ENCODE measurements around the gene GSTT2. TPM values are rescaled to one million over a fixed set of nuclear protein-coding genes. Genes with fewer than 3 reads are reported as not detected.
A peak's percentile ranks its signal among the peaks of the same experiment; 100 is the strongest.

GSTT2 gene
- polyA plus RNA-seq, 2 of the 4 experiments (the other 2 are of a cell fraction) = 0.14 TPM; not detected in 1

- FAIRE-seq = no peak
- H3K4me1 ChIP-seq = no peaks in the 10 kb centered on the region
- no peak for DNase-seq (ENCODE audit: low read depth in 1 of 2, low spot score in 1 of 2)
- 79% methylated on average over 10 of the region's 10 CpGs for WGBS (ENCODE audit: missing lambda C conversion rate)
- ChIA-PET CTCF (no interaction called here), POLR2A (no interaction called here)
- TF ChIP-seq CHD4 (IDR thresholded peaks at IDR 0.05; ENCODE audit: borderline replicate concordance) = no peak
- TF ChIP-seq FOSB (CRISPR knock-in tag; IDR thresholded peaks at IDR 0.05) = no peak
- no peak for TF ChIP-seq KDM5A (IDR thresholded peaks at IDR 0.05)
- TF ChIP-seq SMC3 (IDR thresholded peaks at IDR 0.05) = no peak
- no peak for TF ChIP-seq BHLHE40 (IDR thresholded peaks at IDR 0.05; ENCODE audit: low read depth, low read length)
- TF ChIP-seq NR3C1 (IDR thresholded peaks at IDR 0.05) = no peak
- TF ChIP-seq ZNF302 (CRISPR knock-in tag; IDR thresholded peaks at IDR 0.05) = no peak
- TF ChIP-seq NPAS2 (CRISPR knock-in tag; IDR thresholded peaks at IDR 0.05; ENCODE audit: borderline replicate concordance) = no peak
- TF ChIP-seq MAX (IDR thresholded peaks at IDR 0.05) = no peak
- TF ChIP-seq NFE2L2 (conservative IDR thresholded peaks at IDR 0.05; ENCODE audit: low read length) = no peak
- TF ChIP-seq REST (IDR thresholded peaks at IDR 0.05) = no peak
- no peak for TF ChIP-seq ZFP36 (IDR thresholded peaks at IDR 0.05; ENCODE audit: borderline replicate concordance, partially characterized antibody)
- no peak for TF ChIP-seq TFCP2L1 (CRISPR knock-in tag; IDR thresholded peaks at IDR 0.05)
- no peak overlapping the region for H3K4me3 ChIP-seq
- no peak overlapping the region for H3K27ac ChIP-seq
- no peak overlapping the region for H3K4me2 ChIP-seq
- H3K9me3 ChIP-seq = no peaks in the 10 kb centered on the region
- ATAC-seq = no peak
These were observed 22.3 kb downstream of the GSTT2 start for GRCh38 chr22:24002272-24002671.

GRCh38 chr22:24002851-24003250, 22.9 kb downstream of the GSTT2 start:
- TF ChIP-seq POLR2AphosphoS2 (conservative IDR thresholded peaks at IDR 0.05; ENCODE audit: low read length) (no peak), CEBPB (IDR thresholded peaks at IDR 0.05) (peak in 1 of 2 experiments; percentile 25; a peak in 1 of 4 replicates), ZC3H11A (IDR thresholded peaks at IDR 0.05) (no peak)
- Histone ChIP-seq H3K27ac (no peak overlapping the region), H3K9me3 (no peaks in the 10 kb centered on the region), H3K4me1 (no peaks in the 10 kb centered on the region), H3K4me2 (no peak overlapping the region), H3K4me3 (no peak overlapping the region)
- peak in 1 of 2 experiments; percentile 7 for DNase-seq (ENCODE audit: low read depth in 1 of 2, low spot score in 1 of 2)
- no peak for FAIRE-seq
- POLR2A ChIA-PET = no interaction called here
- CTCF ChIA-PET = interaction anchor here (0.6 to 1.5 kb wide), 2 partner anchors 11 to 154 kb away, joined by 4 to 8 read pairs; no protein-coding TSS in a partner anchor
- ATAC-seq = 0 out of 6 replicates have a peak, but pooled peaks of 1 of the 2 experiments have one; percentile 29
- 67% methylated on average over 5 of the region's 5 CpGs for WGBS (ENCODE audit: missing lambda C conversion rate)

GRCh38 chr22:24003887-24004286, 24.0 kb downstream of the GSTT2 start:
- CTCF ChIA-PET = interaction anchor here (1.5 to 2.0 kb wide), 3 partner anchors 19 to 185 kb away, joined by 5 to 8 read pairs (median 5); no protein-coding TSS in a partner anchor
- Histone ChIP-seq H3K4me2 (no peak overlapping the region), H3K4me1 (no peaks in the 10 kb centered on the region), H3K9me3 (no peaks in the 10 kb centered on the region), H3K27ac (no peak overlapping the region), H3K4me3 (no peak overlapping the region)
- POLR2A ChIA-PET = no interaction called here
- ATAC-seq (no peak), DNase-seq (ENCODE audit: low read depth in 1 of 2, low spot score in 1 of 2) (no peak), FAIRE-seq (no peak)
- WGBS (ENCODE audit: missing lambda C conversion rate) = 81% methylated on average over 9 of the region's 9 CpGs
- TF ChIP-seq NFE2L2 (conservative IDR thresholded peaks at IDR 0.05; ENCODE audit: low read length) (no peak), RAD21 (conservative IDR thresholded peaks at IDR 0.05 in 1 of 2, IDR thresholded peaks at IDR 0.05 in 1 of 2) (no peak), RCOR1 (IDR thresholded peaks at IDR 0.05; ENCODE audit: low read depth, low read length) (no peak), FOSL2 (IDR thresholded peaks at IDR 0.05) (no peak), FOSL2 (CRISPR knock-in tag; IDR thresholded peaks at IDR 0.05) (no peak), RARB (CRISPR knock-in tag; IDR thresholded peaks at IDR 0.05) (no peak), ELK1 (IDR thresholded peaks at IDR 0.05; ENCODE audit: low read depth, low read length) (no peak), ATOH8 (CRISPR knock-in tag; IDR thresholded peaks at IDR 0.05; ENCODE audit: low read depth) (no peak), CTCF (IDR thresholded peaks at IDR 0.05) (no peak), POLR2AphosphoS2 (conservative IDR thresholded peaks at IDR 0.05; ENCODE audit: low read length) (no peak), MAFK (IDR thresholded peaks at IDR 0.05; ENCODE audit: partially characterized antibody) (no peak), HEYL (CRISPR knock-in tag; IDR thresholded peaks at IDR 0.05) (no peak), TP53 (CRISPR knock-in tag; IDR thresholded peaks at IDR 0.05) (no peak), ZC3H11A (IDR thresholded peaks at IDR 0.05) (no peak)
